ENCODE measurements around the gene AMBRA1.

The AMBRA1 gene

DNA sequence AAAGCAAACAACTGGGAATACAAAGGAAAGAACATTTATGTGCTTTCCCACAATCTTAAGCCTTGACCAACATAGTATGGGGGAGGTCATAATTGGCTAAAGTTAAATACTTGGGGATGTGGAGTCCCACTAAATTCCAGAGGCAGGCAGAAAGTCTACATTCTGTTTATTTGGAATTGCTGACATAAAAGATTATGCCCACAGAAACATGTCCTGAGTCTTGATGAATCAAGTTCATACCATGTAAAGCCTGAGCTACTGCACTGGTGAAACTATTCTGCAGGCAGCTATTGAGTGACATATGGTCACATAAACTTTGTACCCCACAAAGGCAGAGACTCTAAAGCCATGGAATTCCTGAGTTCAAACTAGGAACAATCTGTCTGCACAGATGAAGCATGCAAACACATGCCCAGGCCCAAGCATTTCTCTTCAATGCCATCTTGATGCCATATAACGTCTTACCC lies 132.3 kb downstream of the AMBRA1 start:
- H3K27me3 ChIP-seq = no peaks in the 10 kb centered on the region
- intact Hi-C loops (cut with DNase I; ENCODE audit: low total_unique reads) = no loop called here

DNA sequence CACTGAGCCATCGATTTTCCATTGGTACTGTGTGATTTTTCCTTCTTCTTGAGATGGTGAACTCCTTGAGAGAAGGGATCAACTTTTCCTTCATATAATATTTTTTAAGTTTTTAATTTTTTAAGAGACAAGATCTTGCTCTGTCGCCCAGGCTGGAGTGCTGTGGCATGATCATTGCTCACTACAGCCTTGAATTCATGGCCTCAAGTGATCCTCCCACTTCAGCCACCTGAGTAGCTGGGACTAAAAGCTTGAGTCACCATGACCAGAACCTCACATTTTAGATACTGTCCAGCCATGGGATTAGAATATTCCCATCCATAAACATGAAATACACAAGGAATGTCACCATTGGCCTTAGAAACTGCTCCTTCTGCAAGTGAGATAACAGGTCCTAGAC lies 135.3 kb downstream of the AMBRA1 start:
- intact Hi-C loops (cut with DNase I; ENCODE audit: low total_unique reads) = no loop called here
- Histone ChIP-seq H3K4me1 (no peaks in the 10 kb centered on the region), H3K36me3 (no peaks in the 10 kb centered on the region), H3K4me3 (no peak overlapping the region), H3K27ac (no peak overlapping the region), H3K9me3 (no peaks in the 10 kb centered on the region), H3K27me3 (no peaks in the 10 kb centered on the region)
- TF ChIP-seq, protein P1, sequence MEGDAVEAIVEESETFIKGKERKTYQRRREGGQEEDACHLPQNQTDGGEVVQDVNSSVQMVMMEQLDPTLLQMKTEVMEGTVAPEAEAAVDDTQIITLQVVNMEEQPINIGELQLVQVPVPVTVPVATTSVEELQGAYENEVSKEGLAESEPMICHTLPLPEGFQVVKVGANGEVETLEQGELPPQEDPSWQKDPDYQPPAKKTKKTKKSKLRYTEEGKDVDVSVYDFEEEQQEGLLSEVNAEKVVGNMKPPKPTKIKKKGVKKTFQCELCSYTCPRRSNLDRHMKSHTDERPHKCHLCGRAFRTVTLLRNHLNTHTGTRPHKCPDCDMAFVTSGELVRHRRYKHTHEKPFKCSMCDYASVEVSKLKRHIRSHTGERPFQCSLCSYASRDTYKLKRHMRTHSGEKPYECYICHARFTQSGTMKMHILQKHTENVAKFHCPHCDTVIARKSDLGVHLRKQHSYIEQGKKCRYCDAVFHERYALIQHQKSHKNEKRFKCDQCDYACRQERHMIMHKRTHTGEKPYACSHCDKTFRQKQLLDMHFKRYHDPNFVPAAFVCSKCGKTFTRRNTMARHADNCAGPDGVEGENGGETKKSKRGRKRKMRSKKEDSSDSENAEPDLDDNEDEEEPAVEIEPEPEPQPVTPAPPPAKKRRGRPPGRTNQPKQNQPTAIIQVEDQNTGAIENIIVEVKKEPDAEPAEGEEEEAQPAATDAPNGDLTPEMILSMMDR (IDR thresholded peaks at IDR 0.05) = no peak
- DNase-seq = no peak

More for the DNA sequence above, 132.3 kb downstream of the AMBRA1 start:
- Histone ChIP-seq H3K9me3 (no peaks in the 10 kb centered on the region), H3K36me3 (no peaks in the 10 kb centered on the region), H3K4me3 (no peak overlapping the region), H3K27ac (no peak overlapping the region), H3K4me1 (no peaks in the 10 kb centered on the region)
- DNase-seq = no peak
- TF ChIP-seq, protein P1 (IDR thresholded peaks at IDR 0.05) = no peak

DNA sequence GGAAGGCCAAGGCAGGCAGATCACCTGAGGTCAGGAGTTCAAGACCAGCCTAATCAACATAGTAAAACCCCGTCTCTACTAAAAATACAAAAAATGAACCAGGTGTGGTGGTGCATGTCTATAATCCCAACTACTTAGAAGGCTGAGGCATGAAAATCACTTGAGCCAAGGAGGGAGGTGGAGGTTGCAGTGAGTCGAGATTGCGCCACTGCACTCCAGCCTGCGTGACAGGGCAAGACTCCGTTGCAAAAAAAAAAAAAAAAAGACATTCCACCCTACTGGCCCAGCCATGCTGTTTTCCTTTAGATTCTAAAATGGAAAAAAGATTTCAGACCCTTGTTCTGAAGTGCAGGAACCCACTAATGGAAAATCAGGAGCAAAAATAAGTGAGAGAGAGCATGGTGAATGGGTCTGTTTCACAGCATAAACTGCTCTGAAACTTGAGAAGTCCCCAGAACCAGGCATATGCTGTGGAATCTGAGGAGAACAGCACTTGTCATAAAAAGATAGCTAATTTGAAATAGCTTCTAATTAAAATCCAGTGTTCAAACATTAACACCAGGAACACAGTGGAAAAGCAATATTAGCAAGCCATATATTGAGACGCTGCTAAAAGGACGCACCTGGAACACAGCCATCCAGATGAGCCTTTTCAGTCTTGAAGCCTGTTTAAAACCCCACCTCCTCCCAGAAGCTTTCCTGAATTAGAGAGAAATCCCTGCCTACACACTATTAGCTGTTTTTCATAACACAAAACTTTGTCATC lies 136.0 kb downstream of the AMBRA1 start:
- no peak for DNase-seq
- Histone ChIP-seq H3K27ac (no peak overlapping the region), H3K4me1 (no peaks in the 10 kb centered on the region), H3K27me3 (no peaks in the 10 kb centered on the region), H3K4me3 (no peak overlapping the region), H3K36me3 (no peaks in the 10 kb centered on the region), H3K9me3 (no peaks in the 10 kb centered on the region)
- TF ChIP-seq, protein P1 (IDR thresholded peaks at IDR 0.05) = no peak
- intact Hi-C loops (cut with DNase I; ENCODE audit: low total_unique reads) = no loop called here

DNA sequence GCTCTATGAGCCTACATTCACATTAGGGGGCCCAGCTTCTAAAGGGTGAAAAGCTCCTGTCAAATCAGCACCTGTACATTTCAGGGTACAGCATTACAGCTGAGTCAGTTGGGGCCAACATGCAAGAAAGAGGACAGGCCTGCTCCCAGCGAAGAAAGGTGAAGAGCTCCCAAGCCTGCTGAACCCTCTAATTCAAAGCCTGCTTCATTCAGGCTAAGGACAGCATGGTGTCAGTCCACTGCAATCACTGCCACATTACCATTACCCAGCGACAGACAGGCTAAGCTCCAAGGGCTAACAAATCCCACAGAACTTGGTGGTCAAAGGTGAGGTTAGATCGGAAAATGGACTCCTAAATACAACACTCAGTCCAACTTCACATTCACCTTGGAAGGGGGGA lies 136.8 kb downstream of the AMBRA1 start:
- intact Hi-C loops (cut with DNase I; ENCODE audit: low total_unique reads) = no loop called here
- Histone ChIP-seq H3K4me1 (no peaks in the 10 kb centered on the region), H3K27me3 (no peaks in the 10 kb centered on the region), H3K27ac (no peak overlapping the region), H3K9me3 (no peaks in the 10 kb centered on the region), H3K36me3 (no peaks in the 10 kb centered on the region), H3K4me3 (no peak overlapping the region)
- DNase-seq = no peak
- TF ChIP-seq, protein P1 (IDR thresholded peaks at IDR 0.05) = no peak

DNA sequence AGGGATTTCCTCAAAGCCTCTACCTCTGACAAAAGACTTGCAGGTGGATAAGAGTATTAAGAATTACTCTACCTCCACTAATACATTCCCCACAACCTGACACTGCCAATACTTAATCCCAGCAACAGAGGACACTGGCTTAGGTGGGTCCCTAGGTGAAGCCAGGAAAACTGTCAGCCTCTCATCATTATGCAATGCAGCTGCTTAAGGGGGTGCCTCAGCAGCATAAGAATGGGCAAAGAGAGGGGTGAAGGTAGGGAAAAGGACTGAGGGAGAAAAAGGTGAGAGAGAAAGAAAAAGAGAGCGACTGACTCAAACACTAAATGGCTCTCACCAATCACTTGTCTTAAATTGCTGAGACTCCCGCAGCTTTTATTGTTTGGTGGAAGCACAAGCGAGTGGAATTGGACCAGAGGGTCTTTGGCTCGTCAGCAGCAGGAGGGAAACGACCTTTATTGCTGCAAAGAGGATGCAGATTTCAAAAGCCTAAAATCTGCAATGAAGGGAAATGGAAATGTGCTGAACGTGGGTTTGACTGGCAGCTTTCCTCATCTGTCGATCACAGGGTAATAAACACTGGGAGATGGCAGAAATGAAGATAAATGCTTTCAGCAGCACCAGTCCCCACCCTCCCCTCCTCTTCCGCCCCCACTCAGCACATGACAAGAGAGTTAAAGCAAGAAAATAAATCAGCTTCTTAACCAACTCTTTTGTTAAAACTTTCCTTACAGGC lies 137.4 kb downstream of the AMBRA1 start:
- Histone ChIP-seq H3K9me3 (no peaks in the 10 kb centered on the region), H3K27me3 (no peaks in the 10 kb centered on the region), H3K36me3 (no peaks in the 10 kb centered on the region), H3K4me1 (no peaks in the 10 kb centered on the region), H3K27ac (no peak overlapping the region), H3K4me3 (no peak overlapping the region)
- DNase-seq = no peak
- intact Hi-C loops (cut with DNase I; ENCODE audit: low total_unique reads) = no loop called here
- TF ChIP-seq, protein P1 (IDR thresholded peaks at IDR 0.05) = no peak
